GM18502 (cell line): ENCODE measurements around the gene OR11H7.
"Not testable (repeated sequence)": the region's sequence is repeated elsewhere in the genome, so short reads cannot be mapped to it uniquely, and the experiment has no call there.

ENCODE experiments used
- ATAC-seq: cut with Tn5 transposase; IDR thresholded peaks from one replicate; pipeline ENCODE4 v1.9.1; 2021; ENCODE audit warnings: mild to moderate bottlenecking; ENCODE audit not compliant: unreplicated experiment, poor library complexity

OR11H7 gene

DNA sequence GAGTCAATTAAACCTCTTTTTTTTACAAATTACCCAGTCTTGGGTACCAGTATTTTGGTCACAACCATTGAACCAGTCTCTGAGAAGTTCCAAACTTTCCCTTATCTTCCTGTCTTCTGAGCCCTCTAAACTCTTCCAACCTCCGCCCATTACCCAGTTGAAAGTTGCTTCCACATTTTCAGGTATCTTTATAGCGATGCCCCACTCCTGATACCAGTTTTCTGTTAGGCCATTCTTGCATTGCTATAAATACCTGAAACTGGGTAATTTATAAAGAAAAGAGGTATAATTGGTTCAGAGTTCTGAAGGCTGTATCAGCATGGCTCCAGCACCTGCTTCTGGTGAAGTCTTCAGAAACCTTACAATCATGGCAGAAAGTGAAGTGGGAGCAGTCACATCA lies 45.3 kb downstream of the OR11H7 start:
- ATAC-seq, result no peak

DNA sequence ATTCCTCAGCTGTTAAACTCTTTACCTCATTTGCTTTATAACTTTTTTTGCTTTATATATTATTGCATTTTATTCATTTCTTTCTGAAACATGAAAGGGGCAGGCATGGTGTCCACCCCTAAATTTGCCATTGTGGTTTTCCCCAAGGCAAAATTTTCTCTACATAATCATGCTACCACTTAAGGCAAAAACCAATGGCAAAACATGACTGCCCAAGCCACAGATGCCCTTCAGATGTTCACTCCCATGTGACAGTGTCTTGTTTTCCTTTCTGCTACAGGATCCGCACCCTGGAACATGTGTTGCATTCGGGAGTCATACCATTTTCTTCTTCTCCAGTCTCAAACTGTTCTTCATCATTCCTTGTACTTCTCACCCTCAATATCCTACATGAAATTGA lies 48.6 kb downstream of the OR11H7 start:
- no peak for ATAC-seq

DNA sequence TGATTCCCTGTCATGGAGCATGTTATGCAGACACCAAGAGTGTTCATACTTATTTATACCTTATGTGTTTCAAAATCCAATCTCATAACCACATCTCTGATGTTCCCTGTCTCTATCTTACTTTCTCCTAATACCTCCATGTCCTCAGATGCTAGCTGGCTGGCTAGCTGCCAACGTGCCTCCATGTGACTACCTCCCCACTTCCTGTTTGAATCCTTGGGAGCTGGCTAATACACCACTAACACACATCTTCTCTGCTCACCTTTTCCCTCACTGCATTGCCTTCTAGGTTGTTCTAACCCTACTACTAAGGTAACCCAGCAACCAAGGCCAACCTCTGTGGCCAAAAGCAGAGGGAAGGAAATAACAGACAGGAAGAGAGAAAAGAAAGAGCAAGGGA lies 49.6 kb downstream of the OR11H7 start:
- no peak for ATAC-seq

DNA sequence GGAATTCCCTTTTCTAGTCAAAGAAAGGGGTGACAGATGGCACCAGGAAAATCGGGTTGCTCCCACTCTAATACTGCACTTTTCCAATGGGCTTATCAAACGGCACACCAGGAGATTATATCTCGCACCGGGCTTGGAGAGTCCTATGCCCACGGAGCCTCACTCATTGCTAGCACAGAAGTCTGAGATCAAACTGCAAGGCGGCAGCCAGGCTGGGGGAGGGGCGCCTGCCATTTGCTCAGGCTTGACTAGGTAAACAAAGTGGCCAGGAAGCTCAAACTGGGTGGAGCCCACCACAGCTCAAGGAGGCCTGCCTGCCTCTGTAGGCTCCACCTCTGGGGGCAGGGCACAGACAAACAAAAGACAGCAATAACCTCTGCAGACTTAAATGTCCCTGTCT lies 51.5 kb downstream of the OR11H7 start:
- ATAC-seq, result not testable (repeated sequence)
